ENCODE measurements around the gene LAMTOR3.

GRCh38 chr4:99855678-99856077 is 38.5 kb downstream of the LAMTOR3 start:
- TF ChIP-seq POLR2A (IDR thresholded peaks at IDR 0.05) (no peak), CTCF (IDR thresholded peaks at IDR 0.05) (no peak)

Data from right lobe of liver (tissue), 4 donors.